ENCODE data around the gene TEX12. TPM values are rescaled to one million over a fixed set of nuclear protein-coding genes. Genes with fewer than 3 reads are reported as not detected.
A peak's percentile ranks its signal among the peaks of the same experiment; 100 is the strongest.

TEX12 gene
- total RNA-seq, 1 donor from 2014 or later = not detected

DNA sequence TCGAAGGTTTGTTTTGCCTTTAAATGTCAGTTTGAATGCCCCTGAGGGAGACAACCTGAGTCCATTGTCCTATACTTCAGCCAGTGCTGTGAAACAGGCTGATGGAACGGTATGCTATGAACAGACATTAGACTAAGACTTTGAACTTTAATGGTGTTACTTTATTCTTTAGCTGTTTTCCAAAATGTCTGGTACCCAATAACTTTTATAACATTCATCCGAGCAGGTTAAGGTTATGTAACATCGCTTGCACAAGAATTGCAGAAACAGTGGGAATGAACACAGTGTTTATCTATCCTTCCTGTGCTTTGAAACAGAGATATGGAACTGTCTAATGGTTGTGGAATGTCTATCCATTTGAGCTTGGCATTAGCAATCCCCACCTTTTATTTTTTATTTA, 46.6 kb downstream of the TEX12 start:
- DNase-seq = no peak

- no peak for DNase-seq
These were observed 48.4 kb downstream of the TEX12 start for GRCh38 chr11:112215621-112216020.

DNA sequence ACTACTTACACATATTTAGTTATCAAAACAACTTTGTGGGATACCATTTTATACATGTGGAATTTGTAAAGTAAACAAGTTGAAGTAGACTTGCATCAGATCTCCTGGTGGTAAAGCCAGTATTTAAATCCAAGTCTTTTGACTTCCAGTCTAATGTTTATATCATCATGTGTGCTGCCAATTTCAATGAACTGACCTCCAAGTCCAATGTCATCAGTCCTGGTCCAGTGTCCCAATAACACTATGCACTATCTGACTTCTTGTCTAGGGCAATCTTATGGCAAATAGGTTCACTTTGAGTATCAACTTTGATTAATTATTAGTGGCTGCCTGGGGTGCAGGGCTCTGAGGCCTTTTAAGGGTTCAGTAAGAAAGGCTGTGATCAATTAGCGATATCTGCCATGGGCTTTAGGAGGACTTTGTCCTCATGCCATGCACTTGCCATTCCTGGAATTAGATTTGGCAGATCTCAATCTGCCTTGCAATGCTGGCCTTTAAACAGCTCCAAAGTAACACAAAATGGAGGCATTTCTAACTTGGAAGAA, 49.5 kb downstream of the TEX12 start:
- no peak for DNase-seq

DNA sequence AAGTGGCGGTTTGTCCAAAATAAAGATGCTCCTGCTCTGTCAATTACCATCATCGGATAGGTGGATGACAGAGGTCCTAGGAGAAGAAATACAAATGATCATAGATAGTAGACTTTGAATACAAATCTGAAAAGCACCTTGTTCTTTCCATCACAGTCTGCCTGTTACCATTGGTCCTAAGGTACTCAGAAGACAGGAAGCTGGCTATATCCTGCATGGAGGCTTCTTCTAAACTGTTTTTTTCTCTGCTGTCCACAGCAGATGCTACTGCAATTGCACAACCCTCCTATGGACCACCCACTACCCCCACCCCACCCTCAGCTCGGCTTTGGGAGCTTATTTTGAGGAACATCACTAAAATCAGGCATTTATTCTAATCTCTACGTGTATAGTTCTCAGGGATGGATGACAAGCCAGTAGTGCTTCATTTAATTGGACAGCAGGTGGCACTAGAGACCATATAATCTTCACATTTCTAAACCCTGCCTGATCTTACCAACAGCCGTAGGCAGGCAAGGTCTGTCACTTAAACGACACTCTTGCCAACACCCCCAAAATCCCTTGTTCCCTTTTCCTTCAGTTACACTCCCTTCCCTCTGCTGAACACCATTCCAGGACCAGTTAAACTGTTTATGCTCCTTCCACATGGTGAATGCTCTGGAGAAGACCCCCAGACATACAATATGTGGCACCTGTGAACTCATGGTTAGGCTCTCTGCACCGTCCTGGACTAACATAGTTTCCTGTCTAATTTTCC, 52.5 kb downstream of the TEX12 start:
- DNase-seq = peak; percentile 5

DNA sequence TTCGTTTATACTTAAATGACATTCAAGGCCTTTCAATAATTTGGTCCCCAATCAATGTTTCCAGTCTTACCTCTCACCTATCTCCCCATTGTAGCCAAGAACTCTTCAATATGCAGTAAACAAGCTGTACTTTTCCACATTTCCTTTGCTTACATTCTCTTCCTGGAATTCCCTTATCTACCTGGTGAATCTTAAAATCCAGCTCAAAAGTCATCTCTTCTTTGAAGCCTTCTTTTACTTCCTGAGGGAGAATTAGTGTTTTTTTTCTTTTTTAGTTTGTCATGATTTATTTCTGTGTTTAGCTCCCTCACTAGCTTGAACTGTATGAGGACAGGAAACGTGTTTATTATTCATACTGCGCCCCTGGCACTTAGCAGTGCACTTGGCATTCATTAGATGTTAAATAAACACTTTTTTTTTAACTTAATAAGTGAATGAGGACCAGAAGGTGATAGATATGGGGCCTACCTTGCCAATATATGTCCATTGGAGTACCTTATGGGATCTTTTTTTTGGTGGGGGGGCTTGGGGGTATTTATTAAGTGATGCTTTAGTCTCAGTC, 54.2 kb downstream of the TEX12 start:
- DNase-seq = no peak

Small RNA genes lying within 50 kb of the gene (small RNA-seq; reads per million reads assigned to genes)
- gene MRPS36P4 = not detected

Other genes starting within 250 kb of the TEX12 start
- gene C11orf52, start 248.5 kb upstream of the TEX12 start, total RNA-seq = not detected
- gene DIXDC1, start 230.0 kb upstream of the TEX12 start, total RNA-seq = 78.5 TPM
- gene DLAT, start 142.0 kb upstream of the TEX12 start, total RNA-seq = 46.5 TPM
- 2.0 TPM for gene PIH1D2, start 93.4 kb upstream of the TEX12 start, total RNA-seq
- gene NKAPD1, start 93.1 kb upstream of the TEX12 start, total RNA-seq = 52.6 TPM
- 57.4 TPM for gene TIMM8B, start 80.6 kb upstream of the TEX12 start, total RNA-seq
- 73.6 TPM for gene SDHD, start 80.5 kb upstream of the TEX12 start, total RNA-seq
- gene IL18, start 3.3 kb upstream of the TEX12 start, total RNA-seq = 2.0 TPM
- gene BCO2, start 8.1 kb downstream of the TEX12 start, total RNA-seq = 2.8 TPM
- gene PTS, start 59.1 kb downstream of the TEX12 start, total RNA-seq = 28.2 TPM
- not detected for gene PLET1, start 93.5 kb downstream of the TEX12 start, total RNA-seq